Fibroblast of skin of back (primary cell): Measurements from ENCODE around the gene MLEC. TPM values are rescaled to one million over a fixed set of nuclear protein-coding genes. Genes with fewer than 3 reads are reported as not detected.

Source experiments
- DNase-seq: peaks from one replicate; pipeline ENCODE4 v3.0.0-alpha.2; 2013
- polyA plus RNA-seq, 2 experiments: library from polyadenylated mRNA; unstranded; fragments of 120-200 nt; gene quantifications; one replicate each; pipeline ENCODE4 v1.2.1, GENCODE V29; 2013; ENCODE audit not compliant: insufficient read length in 2 of 2

The MLEC gene
- 114 TPM for polyA plus RNA-seq (2013, experiment 1 of 2; ENCODE audit: insufficient read length)
- 89.5 TPM for polyA plus RNA-seq (2013, experiment 2 of 2; ENCODE audit: insufficient read length)

GRCh38 chr12:120686690-120687577, at the start of gene MLEC:
Gene MLEC (plus strand): TSS chr12:120687149. CDS start chr12:120687297, 148 bp downstream.
- peak; percentile 97 for DNase-seq

DNA sequence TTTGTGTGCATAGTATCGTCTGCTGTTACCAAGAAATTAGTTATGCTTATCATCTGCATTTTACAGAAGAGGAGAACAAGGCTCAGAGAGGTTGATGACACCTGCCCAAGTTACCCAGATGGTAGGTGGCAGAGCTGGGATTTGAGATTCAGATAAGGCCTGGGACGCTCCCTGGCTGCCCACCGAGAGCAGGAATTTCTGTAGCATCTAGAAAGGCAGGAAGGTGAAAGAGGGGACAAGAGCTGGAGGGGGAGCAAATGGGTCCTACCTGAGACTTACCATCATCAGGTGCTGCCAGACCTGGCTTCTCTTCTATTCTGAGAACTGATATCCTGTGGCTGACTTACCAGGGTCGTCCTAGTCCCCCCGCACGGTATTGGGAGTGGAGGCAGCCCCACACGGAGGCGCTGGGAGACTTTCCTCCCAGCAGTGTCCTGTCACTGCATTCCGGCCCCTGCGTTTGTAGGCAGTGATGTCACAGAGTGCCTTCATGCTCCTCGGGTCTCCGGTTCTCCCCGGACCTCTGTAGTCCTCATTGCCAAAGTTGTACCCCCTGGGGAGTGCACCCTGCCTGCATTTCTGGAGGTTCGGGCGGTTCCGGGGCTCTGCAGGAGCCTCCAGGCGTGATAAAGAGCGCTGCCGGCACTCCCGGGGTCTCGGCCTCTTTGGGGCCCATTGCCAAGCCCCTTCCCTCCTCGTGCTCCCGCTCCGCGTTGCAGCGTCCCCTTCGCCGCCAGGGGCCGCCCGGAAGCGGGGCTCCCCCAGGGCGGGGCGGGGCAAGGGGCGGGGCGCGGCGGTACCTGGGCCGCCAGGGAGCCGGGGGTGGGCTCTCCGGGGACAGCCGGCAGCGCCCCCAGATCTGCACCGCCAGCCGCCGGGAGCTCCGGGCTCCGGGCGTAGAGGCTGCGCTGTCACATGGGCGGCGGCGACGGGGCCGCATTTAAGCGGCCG, 46.9 kb upstream of the MLEC start, which contains the start of gene CABP1:
CABP1 (plus strand) TSS at position 856 of the 951 bp plus-strand sequence; CDS start at position 916, 60 bp downstream.
- no peak for DNase-seq

- DNase-seq = peak; percentile 58
Observed at GRCh38 chr12:120640861-120641833, 45.8 kb upstream of the MLEC start.

DNA sequence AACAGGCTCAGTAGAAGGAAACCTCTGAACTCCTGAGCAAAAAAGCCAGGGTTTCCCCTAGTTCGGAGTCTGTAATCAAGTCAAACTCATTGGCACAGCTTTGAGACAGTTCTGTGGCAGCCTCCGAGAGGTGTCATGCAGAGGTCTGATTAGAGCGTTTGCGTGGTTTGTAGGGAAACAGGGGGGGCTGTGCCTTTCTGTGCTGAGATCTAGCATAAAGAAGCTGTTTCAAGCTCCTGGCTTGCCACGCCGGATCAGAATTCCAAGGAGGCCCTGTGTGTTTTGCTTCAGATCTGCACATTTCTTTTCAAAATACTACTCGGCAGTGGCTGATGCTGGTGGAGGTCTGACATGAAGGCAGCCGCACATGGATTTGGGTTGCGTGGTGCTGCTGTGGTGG, 44.8 kb upstream of the MLEC start:
- DNase-seq = no peak

GRCh38 chr12:120642826-120643225, 44.1 kb upstream of the MLEC start:
- DNase-seq = no peak

DNA sequence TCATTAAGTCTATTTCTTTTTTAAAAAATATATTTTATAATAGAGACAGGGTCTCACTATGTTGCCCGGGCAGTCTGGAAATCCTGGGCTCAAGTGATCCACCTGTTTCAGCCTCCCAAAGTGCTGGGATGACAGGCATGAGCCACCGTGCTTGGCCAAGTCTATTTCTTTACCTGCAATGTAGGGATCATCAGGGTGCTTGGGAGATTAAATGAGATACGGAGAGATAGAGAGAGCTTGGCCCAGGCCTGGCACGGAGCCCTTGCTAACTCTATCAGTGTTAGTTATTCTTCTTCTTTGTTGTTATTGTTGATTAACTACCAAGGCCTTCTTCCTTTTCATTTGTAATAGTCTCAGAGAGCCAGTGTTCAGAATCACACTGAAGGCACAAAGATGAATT, 43.4 kb upstream of the MLEC start:
- no peak for DNase-seq

DNA sequence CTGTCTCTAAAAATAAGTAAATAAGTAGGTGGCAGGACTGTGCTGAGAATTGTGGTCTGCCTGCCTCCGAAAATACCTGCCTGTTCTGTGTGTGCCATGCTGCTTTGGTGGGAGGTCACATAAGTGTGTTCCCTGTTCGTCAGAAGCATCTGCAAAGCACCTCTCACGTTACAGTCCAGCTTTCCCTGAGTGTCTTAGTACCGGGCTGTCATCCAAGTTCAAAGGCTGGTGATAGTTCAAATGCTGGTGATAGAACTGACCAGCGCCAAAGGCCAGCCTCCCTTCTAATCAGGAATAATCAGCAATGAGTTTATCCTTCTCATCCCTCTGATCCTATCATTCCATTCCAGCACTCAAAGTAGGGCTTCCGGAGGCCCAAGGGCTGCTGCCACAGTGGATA, 40.9 kb upstream of the MLEC start:
- no peak for DNase-seq

DNA sequence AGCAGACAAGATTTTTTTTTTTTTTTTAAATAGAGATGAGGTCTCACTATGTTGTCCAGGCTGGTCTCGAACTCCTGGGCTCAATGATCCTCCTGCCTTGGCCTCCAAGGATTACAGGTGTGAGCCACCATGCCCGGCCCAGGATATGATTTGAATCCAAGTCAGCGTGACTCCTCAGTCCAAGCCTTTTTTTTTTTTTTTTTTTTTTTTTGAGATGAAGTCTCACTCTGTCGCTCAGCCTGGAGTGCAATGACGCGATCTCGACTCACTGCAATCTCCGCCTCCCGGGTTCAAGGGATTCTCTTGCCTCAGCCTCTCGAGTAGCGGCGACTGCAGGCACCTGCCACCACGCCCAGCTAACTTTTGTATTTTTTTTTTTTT, 39.6 kb upstream of the MLEC start:
- DNase-seq = no peak

DNA sequence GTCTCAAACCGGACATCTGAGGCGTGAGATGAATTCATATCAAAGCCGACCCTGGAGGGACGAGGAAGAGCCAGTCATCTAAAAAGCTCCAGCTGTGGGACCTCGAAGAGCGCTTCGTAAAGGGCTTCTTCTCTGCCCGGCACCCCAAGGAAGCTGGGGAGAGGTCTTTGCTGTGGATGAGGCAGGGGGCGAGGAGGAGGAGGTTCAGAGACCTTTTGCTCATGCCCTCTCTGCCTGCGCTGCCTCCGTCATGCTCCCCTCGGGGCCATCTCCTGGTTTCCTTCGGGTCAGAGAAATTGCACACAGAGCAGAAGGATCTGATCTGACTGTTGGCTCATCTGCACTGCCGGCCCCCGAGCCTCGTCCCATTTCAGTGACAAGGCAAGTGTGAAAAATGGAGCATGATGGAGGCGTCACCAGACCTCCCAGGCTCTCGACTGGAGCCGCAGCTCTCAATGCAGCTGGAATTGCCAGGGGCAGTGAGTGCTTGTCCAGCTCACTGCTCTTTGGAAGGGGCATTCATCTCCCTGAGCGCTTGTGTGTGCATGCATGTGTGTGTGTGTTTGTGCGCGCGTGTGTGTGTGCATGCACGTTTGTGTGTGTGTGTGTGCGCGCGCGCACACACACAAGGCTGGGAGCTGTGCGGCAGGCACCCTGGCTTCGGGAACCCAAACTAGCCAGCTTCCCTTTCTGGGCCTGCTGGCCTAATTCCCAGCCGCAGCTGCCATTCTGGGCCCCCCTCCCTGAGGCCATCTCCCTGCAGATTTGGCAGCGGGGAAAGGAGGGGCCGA, 37.3 kb upstream of the MLEC start:
- no peak for DNase-seq

DNA sequence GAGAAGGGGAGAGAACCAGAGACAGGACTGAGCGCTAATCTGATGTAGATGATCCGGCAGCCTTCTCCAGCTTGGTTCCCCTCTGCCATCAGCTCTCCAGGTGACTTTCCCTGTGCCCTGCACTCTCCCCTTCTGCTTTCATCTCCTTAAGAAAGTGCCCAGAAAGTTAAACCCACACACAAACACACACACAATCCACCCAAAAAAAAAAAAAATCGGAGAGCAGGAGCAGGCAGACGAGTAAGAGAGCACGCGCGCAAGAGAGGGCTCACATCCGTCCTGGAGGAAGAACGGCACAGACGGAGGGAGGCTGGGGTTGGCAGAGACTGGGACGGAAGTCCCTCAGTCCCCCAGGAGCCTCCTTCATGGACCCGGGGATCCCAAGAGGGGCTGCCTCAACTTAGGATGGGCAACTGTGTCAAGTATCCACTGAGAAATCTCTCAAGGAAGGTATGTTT, 36.7 kb upstream of the MLEC start:
- DNase-seq = no peak

- no peak for DNase-seq
Observed at GRCh38 chr12:120651821-120652220, 35.1 kb upstream of the MLEC start.

DNA sequence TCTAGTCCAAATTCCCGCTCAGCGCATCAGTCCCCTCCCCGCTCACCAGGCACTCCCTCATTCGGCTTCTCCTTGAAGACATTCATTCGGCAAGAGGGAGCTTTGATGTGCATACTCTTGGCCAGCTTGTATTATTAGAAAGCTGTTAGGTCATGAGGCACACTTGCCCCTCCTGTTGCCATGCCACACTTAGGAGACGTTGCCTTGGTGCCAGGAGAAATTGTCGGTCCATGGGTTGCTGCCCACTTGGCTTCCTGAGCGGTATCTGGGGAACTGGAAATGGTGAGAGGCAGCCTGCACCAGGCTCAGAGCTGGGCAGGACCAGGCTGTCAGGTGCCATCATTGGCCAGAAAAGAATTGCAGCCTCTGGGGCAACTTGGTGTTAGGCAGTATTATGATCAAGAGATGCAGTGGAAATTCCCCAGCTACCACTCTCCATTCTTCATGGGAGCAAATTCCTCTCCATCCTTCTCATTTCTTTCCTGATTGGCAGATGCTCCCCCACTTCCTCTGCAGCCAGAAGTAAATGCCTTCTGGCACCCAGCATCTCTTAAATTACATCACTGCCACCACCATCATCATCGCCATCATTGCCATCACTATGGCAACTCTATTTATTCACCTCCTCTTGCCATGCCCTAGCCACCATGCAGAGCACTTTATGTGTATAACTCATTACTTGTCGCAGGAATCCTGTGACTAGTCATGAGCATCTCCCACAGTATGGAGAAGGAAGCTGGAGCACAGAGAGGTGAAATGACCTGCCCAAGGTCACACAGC, 34.1 kb upstream of the MLEC start:
- no peak for DNase-seq

DNA sequence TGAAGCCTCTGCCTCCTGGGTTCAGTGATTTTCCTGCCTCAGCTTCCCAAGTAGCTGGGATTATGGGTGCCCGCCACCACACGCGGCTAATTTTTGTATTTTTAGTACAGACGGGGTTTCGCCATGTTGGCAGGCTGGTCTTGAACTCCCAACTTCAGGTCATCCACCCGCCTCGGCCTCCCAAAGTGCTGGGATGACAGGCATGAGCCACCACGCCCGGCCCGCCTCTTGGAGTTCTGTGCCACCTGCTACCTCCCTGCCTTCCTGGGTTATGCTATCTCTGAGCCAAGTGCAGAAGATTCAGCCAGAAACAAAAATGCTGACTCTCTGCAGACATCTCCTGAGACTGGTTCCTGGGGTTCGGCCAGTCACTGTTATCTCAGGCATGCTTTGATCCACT, 33.3 kb upstream of the MLEC start:
- DNase-seq = no peak

DNA sequence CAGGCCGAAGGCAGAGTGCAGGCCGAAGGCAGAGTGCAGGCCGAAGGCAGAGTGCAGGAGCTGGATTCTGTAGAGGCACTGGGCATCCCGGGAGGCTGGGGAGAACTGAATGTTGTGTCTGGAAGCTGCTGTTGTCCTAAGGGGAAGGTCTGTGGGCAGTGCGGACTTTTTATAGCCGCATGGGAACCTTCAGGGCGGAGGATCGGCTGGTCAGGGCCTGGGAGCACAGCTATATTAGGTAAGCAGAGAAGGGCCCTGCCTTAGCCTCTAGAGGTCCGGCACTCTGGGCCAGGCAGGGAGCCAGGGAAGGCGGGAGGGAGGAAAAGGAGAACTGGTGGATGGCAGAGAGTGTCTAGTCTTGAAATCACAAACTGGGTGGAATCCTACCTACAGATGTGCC, 32.3 kb upstream of the MLEC start:
- DNase-seq = no peak

- DNase-seq = no peak
Observed at GRCh38 chr12:120656008-120656407, 30.9 kb upstream of the MLEC start.

DNA sequence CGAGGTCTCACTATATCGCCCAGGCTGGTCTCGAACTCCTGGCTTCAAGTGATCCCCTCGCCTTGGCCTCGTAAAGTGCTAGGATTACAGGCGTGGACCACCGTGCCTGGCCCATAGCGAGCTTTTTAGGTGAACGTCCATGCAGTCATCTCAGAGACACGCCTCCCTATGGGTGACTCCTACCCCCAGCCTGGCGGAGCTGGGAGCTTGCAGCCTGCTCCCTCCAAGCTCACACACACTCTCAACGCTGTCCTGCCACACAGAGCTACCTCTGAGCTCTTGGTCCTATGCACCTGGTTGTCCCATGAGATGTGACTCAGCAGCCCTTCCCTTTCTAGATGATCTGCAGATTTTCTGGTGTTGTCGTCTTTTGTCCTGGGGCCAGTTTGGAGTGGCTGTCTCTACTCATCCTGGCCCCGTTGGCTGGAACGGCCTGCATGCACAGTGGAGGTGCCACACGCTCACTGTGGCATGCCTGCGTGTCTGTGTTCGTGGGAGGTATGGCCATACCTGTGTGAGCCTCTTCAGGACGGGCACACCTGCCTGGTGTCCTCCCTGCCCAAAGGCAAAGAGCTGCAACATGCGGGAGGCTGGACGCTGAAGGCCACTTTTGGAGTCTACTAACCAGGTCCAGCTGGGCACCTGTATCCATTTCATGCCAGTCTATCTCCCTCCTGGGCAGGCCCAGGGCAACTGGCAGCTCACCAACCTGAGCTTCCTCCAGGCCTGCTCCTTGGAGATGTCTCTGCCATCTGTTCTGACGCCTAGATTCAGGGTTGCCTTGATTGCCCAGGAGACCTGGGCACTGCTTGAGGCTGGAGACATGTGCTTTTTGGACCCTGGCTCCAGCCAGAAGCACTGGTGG, 28.4 kb upstream of the MLEC start:
- DNase-seq = no peak

GRCh38 chr12:120659151-120659525, 27.8 kb upstream of the MLEC start:
- no peak for DNase-seq

GRCh38 chr12:120661432-120661831, 25.5 kb upstream of the MLEC start:
- no peak for DNase-seq

DNA sequence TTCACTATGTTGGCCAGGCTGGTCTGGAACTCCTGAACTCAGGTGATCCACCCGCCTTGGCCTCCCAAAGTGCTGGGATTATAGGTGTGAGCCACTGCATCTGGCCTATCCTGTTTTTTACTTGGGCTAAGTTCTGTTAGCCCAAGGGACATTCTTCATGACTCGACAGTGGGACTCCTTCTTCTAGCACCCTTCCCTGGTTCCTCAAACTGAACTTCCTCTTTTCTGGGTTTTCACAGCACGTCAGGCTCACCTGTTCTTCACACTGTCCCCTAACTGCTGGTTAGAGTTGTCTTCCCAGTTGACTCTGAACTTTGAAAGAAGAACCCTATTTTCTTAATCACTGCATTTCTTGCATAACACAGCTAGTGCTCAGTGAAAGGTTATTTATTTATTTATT, 24.1 kb upstream of the MLEC start:
- no peak for DNase-seq
